K562 (cell line): Measurements from ENCODE around the gene SLC19A1. TPM values are rescaled to one million over a fixed set of nuclear protein-coding genes. Genes with fewer than 3 reads are reported as not detected.

ENCODE experiments used
- ATAC-seq: fragments of 200-7000 bp; cut with Tn5 transposase; 3 replicates; pipeline ENCODE4 v1.9.1; 2020; ENCODE audit warnings: moderate library complexity
- BruUV-seq: library from RNA; stranded (reverse); fragments of 400-500 nt; replicated peaks from 2 replicates; lab custom pipeline; 2021; lab: Mats Ljungman, UMichigan
- CTCF ChIA-PET: fragments of 300-600 bp; formaldehyde crosslinking; extraction: SDS; loops from one replicate; lab custom pipeline; 2021; ENCODE audit warnings: low intra/inter-chr PET ratio; lab: Yijun Ruan, JAX
- POLR2A ChIA-PET: fragments of 300-600, 350-650 bp; sonication (Branson Sonifier 250); formaldehyde crosslinking; extraction: SDS; loops from one replicate; lab custom pipeline; 2021; ENCODE audit warnings: antibody characterized with exemption, inconsistent platforms; lab: Yijun Ruan, JAX
- DNase-seq, 4 experiments: peaks; one replicate each; pipeline versions ENCODE4 v3.0.0 to v3.0.0-alpha.2; 2011 to 2018; ENCODE audit warnings: low spot score in 3 of 4, mixed read lengths in 3 of 4; ENCODE audit errors: extremely low read depth in 1 of 4
- FAIRE-seq: peaks from 2 replicates; lab custom pipeline; 2011; peaks lifted over from hg19 to GRCh38; lab: Jason Lieb, UNC
- H2AFZ ChIP-seq: 2 replicates; pipeline ENCODE4 v1.6.0; 2011; ENCODE audit warnings: low read depth, low read length, control low read depth, inconsistent platforms
- H3K27ac ChIP-seq: fragments of 200-600 bp; 3 replicates; pipeline ENCODE4 v1.8.0; 2011; ENCODE audit warnings: low read depth, mild to moderate bottlenecking, control low read depth, inconsistent platforms, low read length, moderate library complexity, mixed read lengths; ENCODE audit errors: extremely low read depth
- H3K27me3 ChIP-seq, 2 experiments: fragments of 300-600 bp in 1 of 2; 2 replicates in 1 of 2; 3 replicates in 1 of 2; pipeline versions ENCODE4 v1.6.0 to v1.8.0; 2011; ENCODE audit warnings: inconsistent platforms in 2 of 2, low read length in 2 of 2, mild to moderate bottlenecking in 1 of 2, mixed read lengths in 1 of 2, moderate library complexity in 1 of 2; ENCODE audit not compliant: control insufficient read depth in 2 of 2, insufficient read depth in 2 of 2
- H3K36me3 ChIP-seq: fragments of 300-600 bp; 3 replicates; pipeline ENCODE4 v1.8.0; 2011; ENCODE audit warnings: mild to moderate bottlenecking, low read length, inconsistent platforms; ENCODE audit not compliant: control insufficient read depth, insufficient read depth
- H3K4me1 ChIP-seq, 2 experiments: fragments of 200-600 bp in 1 of 2; replicated peaks in 1 of 2; 2 replicates in 1 of 2; 3 replicates in 1 of 2; pipeline versions ENCODE4 v1.5.1 to v1.8.0; 2011; ENCODE audit warnings: inconsistent platforms in 2 of 2, low read length in 2 of 2, mild to moderate bottlenecking in 1 of 2, mixed read lengths in 1 of 2, moderate library complexity in 1 of 2; ENCODE audit not compliant: control insufficient read depth in 2 of 2, insufficient read depth in 2 of 2
- H3K4me2 ChIP-seq: 2 replicates; pipeline ENCODE4 v1.6.1; 2011; ENCODE audit warnings: low read length, control low read depth, inconsistent platforms, mixed read lengths; ENCODE audit not compliant: insufficient read depth
- H3K4me3 ChIP-seq: fragments of 200-600 bp; sonication (generic), shearing (Covaris generic); 2 replicates; pipeline ENCODE4 v1.5.1; 2016; ENCODE audit warnings: control low read depth, inconsistent platforms
- H3K79me2 ChIP-seq: fragments of 200-600 bp; 3 replicates; pipeline ENCODE4 v1.8.0; 2011; ENCODE audit warnings: low read length, inconsistent platforms; ENCODE audit not compliant: control insufficient read depth, insufficient read depth
- H3K9ac ChIP-seq, 2 experiments: 2 replicates each; pipeline versions ENCODE4 v1.6.0 to v1.6.1; 2011; ENCODE audit warnings: low read depth in 2 of 2, low read length in 2 of 2, control low read depth in 1 of 2, inconsistent platforms in 1 of 2, mild to moderate bottlenecking in 1 of 2, mixed read lengths in 1 of 2; ENCODE audit not compliant: insufficient read depth in 1 of 2
- H3K9me1 ChIP-seq: one replicate; pipeline ENCODE4 v1.6.0; 2011; ENCODE audit warnings: inconsistent platforms, mild to moderate bottlenecking, low read length, moderate library complexity; ENCODE audit not compliant: control insufficient read depth, insufficient read depth
- H3K9me3 ChIP-seq: replicated peaks from 2 replicates; pipeline ENCODE4 v1.5.1; 2011; ENCODE audit warnings: low read depth, low read length, inconsistent platforms; ENCODE audit not compliant: control insufficient read depth, insufficient read depth
- H4K20me1 ChIP-seq: replicated peaks from 2 replicates; pipeline ENCODE4 v1.6.1; 2011; ENCODE audit warnings: low read length, inconsistent platforms, mixed read lengths; ENCODE audit not compliant: control insufficient read depth, insufficient read depth
- BACH1 ChIP-seq: fragments of 200-800 bp; sonication (Bioruptor generic); IDR thresholded peaks from 2 replicates; pipeline ENCODE4 v1.6.1; 2016; ENCODE audit warnings: missing genetic modification characterization, missing compliant biosample characterization
- CEBPG ChIP-seq, 3 experiments: fragments of 200-800 bp in 1 of 3; sonication (Bioruptor generic) in 1 of 3; sonication (generic) in 1 of 3; formaldehyde crosslinking in 1 of 3; IDR thresholded peaks in 2 of 3; conservative IDR thresholded peaks in 1 of 3; 2 replicates each; pipeline versions ENCODE4 v1.6.1 to v1.8.0; 2016 to 2022; ENCODE audit warnings: missing compliant biosample characterization in 2 of 3, missing genetic modification characterization in 2 of 3, mild to moderate bottlenecking in 1 of 3, missing genetic modification reagents in 1 of 3
- HOXB6 ChIP-seq: fragments of 250-450 bp; sonication (Bioruptor Pico); IDR thresholded peaks from 2 replicates; pipeline ENCODE4 v1.5.1; 2022; ENCODE audit warnings: mild to moderate bottlenecking, borderline replicate concordance
- RBBP5 ChIP-seq: fragments of 200-600 bp; sonication (generic); IDR thresholded peaks from 2 replicates; pipeline ENCODE4 v1.6.1; 2012; ENCODE audit warnings: borderline replicate concordance, mild to moderate bottlenecking, low read length, control low read depth, inconsistent platforms; ENCODE audit not compliant: insufficient read depth, poor library complexity, severe bottlenecking
- SIX5 ChIP-seq, 2 experiments: IDR thresholded peaks; 2 replicates each; pipeline ENCODE4 v1.6.1; 2011; ENCODE audit warnings: low read length in 2 of 2, borderline replicate concordance in 1 of 2, low read depth in 1 of 2, mild to moderate bottlenecking in 1 of 2, moderate library complexity in 1 of 2; ENCODE audit not compliant: insufficient read depth in 1 of 2
- TRIM24 ChIP-seq, 2 experiments: fragments of 450-650 bp; IDR thresholded peaks; 2 replicates each; pipeline ENCODE4 v1.6.1; 2016
- XRCC3 ChIP-seq: fragments of 450-650 bp; IDR thresholded peaks from 2 replicates; pipeline ENCODE4 v1.6.1; 2017; ENCODE audit warnings: mild to moderate bottlenecking, moderate library complexity
- WGBS: fragments of 100-300 bp; shearing (Covaris generic); methylation state at CpG from one replicate; pipeline ENCODE4 v1.1.6; 2016; ENCODE audit warnings: low coverage, mixed read lengths; ENCODE audit not compliant: insufficient coverage; ENCODE audit errors: missing lambda C conversion rate; 5-methylcytosine and 5-hydroxymethylcytosine counted together
- in situ Hi-C: fragments of 300-500 bp; cut with MboI; formaldehyde crosslinking; loops from 4 replicates; pipeline ENCODE4 v1.15.0; 2018; ENCODE audit warnings: inconsistent platforms, mixed read lengths
- intact Hi-C: fragments of 100-400 bp; cut with micrococcal nuclease; formaldehyde crosslinking; loops from 2 replicates; pipeline ENCODE4 v1.14.2; 2022
- polyA plus RNA-seq, 8 experiments: library from polyadenylated mRNA; depleted of rRNA in 4 of 8; stranded (reverse) in 5 of 8; unstranded in 3 of 8; fragments of >200 nt; fragmentation: Nextera tagmentation in 2 of 8; fragmentation: Illumina TruSeq in 1 of 8; extraction: Ambion mirVana in 2 of 8; extraction: Trizol in 1 of 8; gene quantifications; 2 replicates each; pipeline versions ENCODE4 v1.2.1 to v1.2.3, GENCODE V29; 2011 to 2014; ENCODE audit warnings: inconsistent platforms in 1 of 8, missing spikeins in 1 of 8
- total RNA-seq, 7 experiments: library from RNA; depleted of rRNA in 6 of 7; stranded (reverse); fragments of >200 nt in 6 of 7; fragmentation: Illumina TruSeq in 2 of 7; extraction: Trizol in 2 of 7; gene quantifications; 2 replicates each; pipeline versions ENCODE4 v1.2.1 to v1.2.3, GENCODE V29; 2011 to 2021; ENCODE audit warnings: low replicate concordance in 1 of 7
- TF ChIP-seq, protein P1 (sequence below): sonication (generic); formaldehyde crosslinking; IDR thresholded peaks from 2 replicates; pipeline ENCODE4 v1.8.0; 2023; ENCODE audit warnings: missing genetic modification reagents, mild to moderate bottlenecking, borderline replicate concordance
- TF ChIP-seq, protein P2 (sequence below): sonication (generic); formaldehyde crosslinking; IDR thresholded peaks from 2 replicates; pipeline ENCODE4 v1.8.1; 2023; ENCODE audit warnings: mild to moderate bottlenecking, missing genetic modification reagents
- TF ChIP-seq, protein P3 (sequence below), 2 experiments: fragments of 450-650 bp in 1 of 2; sonication (generic) in 1 of 2; formaldehyde crosslinking in 1 of 2; IDR thresholded peaks in 1 of 2; conservative IDR thresholded peaks in 1 of 2; 2 replicates each; pipeline versions ENCODE4 v1.6.1 to v1.8.1; 2016 to 2023; ENCODE audit warnings: mild to moderate bottlenecking in 2 of 2, moderate library complexity in 2 of 2, inconsistent platforms in 1 of 2, missing genetic modification reagents in 1 of 2

The SLC19A1 gene
- total and polyA plus RNA-seq, 9 of the 15 experiments (the other 6 are each of a cell fraction or from before 2014, with no cell fraction given) = 0.65 to 88.7 (median 12.0) TPM

DNA sequence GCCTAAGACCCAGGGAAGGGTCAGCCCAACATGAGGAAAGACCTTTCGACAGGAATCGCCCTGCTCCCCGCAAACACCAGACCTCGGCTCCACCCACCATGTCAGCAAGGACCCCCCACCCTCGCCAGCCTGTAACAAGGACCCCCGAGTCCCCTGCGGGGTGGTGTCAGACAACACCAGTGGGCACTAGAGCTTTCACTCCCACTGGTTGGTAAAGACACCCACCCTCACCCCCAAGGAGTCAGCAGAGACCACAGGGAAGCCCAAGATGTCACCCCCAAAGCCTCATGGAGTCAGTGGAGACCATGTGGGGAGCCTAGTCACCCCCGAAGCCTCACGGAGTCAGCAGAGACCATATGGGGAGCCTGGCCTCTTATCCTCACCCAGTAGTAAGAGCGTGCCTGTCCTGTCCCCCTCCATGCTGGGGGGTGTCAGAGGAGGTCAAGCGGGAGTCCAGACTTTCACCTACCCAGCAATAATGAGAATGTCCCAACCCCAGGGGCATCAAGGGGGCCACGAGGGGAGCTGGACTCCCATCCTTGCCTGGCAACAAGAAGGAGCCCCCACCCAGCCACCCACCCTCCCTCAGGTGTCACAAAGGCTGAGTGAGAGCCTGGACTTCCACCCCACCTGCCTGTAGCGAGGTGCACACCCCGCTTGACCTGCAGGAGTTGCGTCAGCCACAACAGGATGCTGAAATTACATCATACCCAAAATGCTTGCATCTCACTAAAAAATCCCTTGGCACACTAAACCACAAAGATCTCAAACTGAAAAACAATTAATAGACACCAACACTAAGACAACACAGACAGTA is 24.8 kb downstream of the SLC19A1 start:
- BruUV-seq = no TSS peak
- Histone ChIP-seq H3K79me2 (peaks cover 20% of the 10 kb centered on the region), H4K20me1 (no peaks in the 10 kb centered on the region; the same call in 1 of the 2 replicates), H3K4me1 (peaks cover 0 to 30% of the 10 kb centered on the region in 2 experiments; a peak in 1 of 5 replicates), H3K9ac (no peak overlapping the region), H3K27me3 (no peaks in the 10 kb centered on the region), H3K9me3 (no peaks in the 10 kb centered on the region), H2AFZ (no peak overlapping the region), H3K9me1 (no peaks in the 10 kb centered on the region), H3K4me2 (no peak overlapping the region), H3K36me3 (peaks cover 97% of the 10 kb centered on the region), H3K27ac (no peak overlapping the region), H3K4me3 (no peak overlapping the region)
- FAIRE-seq = no peak
- ATAC-seq = peak; percentile 39; the same call in 1 of the 3 replicates
- ChIA-PET POLR2A (interaction anchor here (0.5 to 1.0 kb wide), 3 partner anchors 98 to 270 kb away, joined by 3 to 4 read pairs (median 3); no protein-coding TSS in a partner anchor), CTCF (no interaction called here)
- in situ Hi-C loops (no loop called here), intact Hi-C loops (no loop called here)
- peak in 1 of 4 experiments; percentile 50 for DNase-seq
- WGBS = 87% methylated on average over 15 of the region's 15 CpGs
- TF ChIP-seq, protein P1, sequence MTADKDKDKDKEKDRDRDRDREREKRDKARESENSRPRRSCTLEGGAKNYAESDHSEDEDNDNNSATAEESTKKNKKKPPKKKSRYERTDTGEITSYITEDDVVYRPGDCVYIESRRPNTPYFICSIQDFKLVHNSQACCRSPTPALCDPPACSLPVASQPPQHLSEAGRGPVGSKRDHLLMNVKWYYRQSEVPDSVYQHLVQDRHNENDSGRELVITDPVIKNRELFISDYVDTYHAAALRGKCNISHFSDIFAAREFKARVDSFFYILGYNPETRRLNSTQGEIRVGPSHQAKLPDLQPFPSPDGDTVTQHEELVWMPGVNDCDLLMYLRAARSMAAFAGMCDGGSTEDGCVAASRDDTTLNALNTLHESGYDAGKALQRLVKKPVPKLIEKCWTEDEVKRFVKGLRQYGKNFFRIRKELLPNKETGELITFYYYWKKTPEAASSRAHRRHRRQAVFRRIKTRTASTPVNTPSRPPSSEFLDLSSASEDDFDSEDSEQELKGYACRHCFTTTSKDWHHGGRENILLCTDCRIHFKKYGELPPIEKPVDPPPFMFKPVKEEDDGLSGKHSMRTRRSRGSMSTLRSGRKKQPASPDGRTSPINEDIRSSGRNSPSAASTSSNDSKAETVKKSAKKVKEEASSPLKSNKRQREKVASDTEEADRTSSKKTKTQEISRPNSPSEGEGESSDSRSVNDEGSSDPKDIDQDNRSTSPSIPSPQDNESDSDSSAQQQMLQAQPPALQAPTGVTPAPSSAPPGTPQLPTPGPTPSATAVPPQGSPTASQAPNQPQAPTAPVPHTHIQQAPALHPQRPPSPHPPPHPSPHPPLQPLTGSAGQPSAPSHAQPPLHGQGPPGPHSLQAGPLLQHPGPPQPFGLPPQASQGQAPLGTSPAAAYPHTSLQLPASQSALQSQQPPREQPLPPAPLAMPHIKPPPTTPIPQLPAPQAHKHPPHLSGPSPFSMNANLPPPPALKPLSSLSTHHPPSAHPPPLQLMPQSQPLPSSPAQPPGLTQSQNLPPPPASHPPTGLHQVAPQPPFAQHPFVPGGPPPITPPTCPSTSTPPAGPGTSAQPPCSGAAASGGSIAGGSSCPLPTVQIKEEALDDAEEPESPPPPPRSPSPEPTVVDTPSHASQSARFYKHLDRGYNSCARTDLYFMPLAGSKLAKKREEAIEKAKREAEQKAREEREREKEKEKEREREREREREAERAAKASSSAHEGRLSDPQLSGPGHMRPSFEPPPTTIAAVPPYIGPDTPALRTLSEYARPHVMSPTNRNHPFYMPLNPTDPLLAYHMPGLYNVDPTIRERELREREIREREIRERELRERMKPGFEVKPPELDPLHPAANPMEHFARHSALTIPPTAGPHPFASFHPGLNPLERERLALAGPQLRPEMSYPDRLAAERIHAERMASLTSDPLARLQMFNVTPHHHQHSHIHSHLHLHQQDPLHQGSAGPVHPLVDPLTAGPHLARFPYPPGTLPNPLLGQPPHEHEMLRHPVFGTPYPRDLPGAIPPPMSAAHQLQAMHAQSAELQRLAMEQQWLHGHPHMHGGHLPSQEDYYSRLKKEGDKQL = no peak
- TF ChIP-seq CEBPG (CRISPR knock-in tag; IDR thresholded peaks at IDR 0.05) (peak; percentile 69), CEBPG (tag; conservative IDR thresholded peaks at IDR 0.05 in 1 of 2, IDR thresholded peaks at IDR 0.05 in 1 of 2) (peak in 1 of 2 experiments; percentile 82; a peak in 2 of 4 replicates), HOXB6 (CRISPR knock-in tag) (no peak), RBBP5 (no peak), XRCC3 (no peak), BACH1 (tag) (no peak), TRIM24 (IDR thresholded peaks at IDR 0.05) (peak; percentile 52 to 53; a peak in 1 of 4 replicates), SIX5 (IDR thresholded peaks at IDR 0.05; ENCODE audit: borderline replicate concordance in 1 of 2, insufficient read depth in 1 of 2, low read depth in 1 of 2, low read length in 2 of 2) (no peak)
- TF ChIP-seq, protein P2, sequence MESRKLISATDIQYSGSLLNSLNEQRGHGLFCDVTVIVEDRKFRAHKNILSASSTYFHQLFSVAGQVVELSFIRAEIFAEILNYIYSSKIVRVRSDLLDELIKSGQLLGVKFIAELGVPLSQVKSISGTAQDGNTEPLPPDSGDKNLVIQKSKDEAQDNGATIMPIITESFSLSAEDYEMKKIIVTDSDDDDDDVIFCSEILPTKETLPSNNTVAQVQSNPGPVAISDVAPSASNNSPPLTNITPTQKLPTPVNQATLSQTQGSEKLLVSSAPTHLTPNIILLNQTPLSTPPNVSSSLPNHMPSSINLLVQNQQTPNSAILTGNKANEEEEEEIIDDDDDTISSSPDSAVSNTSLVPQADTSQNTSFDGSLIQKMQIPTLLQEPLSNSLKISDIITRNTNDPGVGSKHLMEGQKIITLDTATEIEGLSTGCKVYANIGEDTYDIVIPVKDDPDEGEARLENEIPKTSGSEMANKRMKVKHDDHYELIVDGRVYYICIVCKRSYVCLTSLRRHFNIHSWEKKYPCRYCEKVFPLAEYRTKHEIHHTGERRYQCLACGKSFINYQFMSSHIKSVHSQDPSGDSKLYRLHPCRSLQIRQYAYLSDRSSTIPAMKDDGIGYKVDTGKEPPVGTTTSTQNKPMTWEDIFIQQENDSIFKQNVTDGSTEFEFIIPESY = no peak
- TF ChIP-seq, protein P3, sequence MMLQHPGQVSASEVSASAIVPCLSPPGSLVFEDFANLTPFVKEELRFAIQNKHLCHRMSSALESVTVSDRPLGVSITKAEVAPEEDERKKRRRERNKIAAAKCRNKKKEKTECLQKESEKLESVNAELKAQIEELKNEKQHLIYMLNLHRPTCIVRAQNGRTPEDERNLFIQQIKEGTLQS (IDR thresholded peaks at IDR 0.05) = peak; percentile 53; the same call in 1 of the 2 replicates
- TF ChIP-seq, protein P3 (CRISPR knock-in tag; conservative IDR thresholded peaks at IDR 0.05) = no peak
